A549 (cell line): ENCODE results near the gene PTPRS. TPM values are rescaled to one million over a fixed set of nuclear protein-coding genes. Genes with fewer than 3 reads are reported as not detected.

Experiments used
- ATAC-seq, 2 experiments: fragments of 200-7000 bp in 1 of 2; fragments of >200 bp in 1 of 2; cut with Nextera tagmentation in 1 of 2; cut with Tn5 transposase in 1 of 2; 3 replicates each; pipeline versions ENCODE4 v1.8.0 to v1.9.1; 2018 to 2020; ENCODE audit warnings: mild to moderate bottlenecking in 1 of 2, moderate library complexity in 1 of 2
- CTCF ChIA-PET: fragments of 300-600 bp; sonication (Branson Sonifier 250); formaldehyde crosslinking; extraction: SDS; loops from one replicate; lab custom pipeline; 2021; ENCODE audit warnings: antibody characterized with exemption, inconsistent platforms; lab: Yijun Ruan, JAX
- POLR2A ChIA-PET: fragments of 350-600 bp; formaldehyde crosslinking; extraction: SDS; loops from one replicate; lab custom pipeline; 2021; ENCODE audit warnings: antibody characterized with exemption, inconsistent platforms; lab: Yijun Ruan, JAX
- DNase-seq, 2 experiments: peaks; one replicate each; pipeline versions ENCODE4 v3.0.0 to v3.0.0-alpha.2; 2011 to 2016; ENCODE audit warnings: low read depth in 1 of 2, low spot score in 1 of 2
- FAIRE-seq: peaks from 2 replicates; lab custom pipeline; 2011; peaks lifted over from hg19 to GRCh38; lab: Jason Lieb, UNC
- H3K27ac ChIP-seq, 2 experiments: fragments of >200 bp; sonication (Bioruptor Twin); formaldehyde crosslinking; 3 replicates each; pipeline ENCODE4 v1.5.1; 2016 to 2017
- H3K4me1 ChIP-seq: fragments of >200 bp; sonication (Bioruptor Twin); formaldehyde crosslinking; 3 replicates; pipeline ENCODE4 v1.6.1; 2016
- H3K4me2 ChIP-seq: fragments of >200 bp; sonication (Bioruptor Twin); formaldehyde crosslinking; 3 replicates; pipeline ENCODE4 v1.6.1; 2016
- H3K4me3 ChIP-seq: fragments of >200 bp; sonication (Bioruptor Twin); formaldehyde crosslinking; 3 replicates; pipeline ENCODE4 v1.5.1; 2016
- H3K9me3 ChIP-seq: fragments of >200 bp; sonication (Bioruptor Twin); formaldehyde crosslinking; 3 replicates; pipeline ENCODE4 v1.6.1; 2016
- BHLHE40 ChIP-seq: IDR thresholded peaks from 2 replicates; pipeline ENCODE4 v1.6.1; 2012; ENCODE audit warnings: low read depth, low read length, inconsistent platforms
- E2F6 ChIP-seq: IDR thresholded peaks from 2 replicates; pipeline ENCODE4 v1.6.1; 2012; ENCODE audit warnings: low read depth, borderline replicate concordance
- ELK1 ChIP-seq: fragments of 150-350 bp; IDR thresholded peaks from 2 replicates; pipeline ENCODE4 v1.6.1; 2014; ENCODE audit warnings: low read depth, mild to moderate bottlenecking, low read length
- EP300 ChIP-seq, 2 experiments: fragments of >200 bp; sonication (Bioruptor Twin); formaldehyde crosslinking; IDR thresholded peaks; 2 replicates in 1 of 2; 3 replicates in 1 of 2; pipeline ENCODE4 v1.6.1; 2016 to 2017
- ESRRA ChIP-seq: fragments of 150-350 bp; IDR thresholded peaks from 2 replicates; pipeline ENCODE4 v1.6.1; 2014; ENCODE audit warnings: mild to moderate bottlenecking, low read length, borderline replicate concordance
- FOXS1 ChIP-seq: fragments of 250-450 bp; sonication (Bioruptor Pico); IDR thresholded peaks from 2 replicates; pipeline ENCODE4 v1.5.0; 2020; ENCODE audit warnings: mild to moderate bottlenecking, moderate library complexity
- GATA3 ChIP-seq: IDR thresholded peaks from 2 replicates; pipeline ENCODE4 v1.6.1; 2012; ENCODE audit warnings: borderline replicate concordance
- HDAC2 ChIP-seq: fragments of 200-600 bp; sonication (generic); IDR thresholded peaks from 2 replicates; pipeline ENCODE4 v1.6.1; 2016
- HEYL ChIP-seq: fragments of 250-450 bp; sonication (Bioruptor Pico); IDR thresholded peaks from 2 replicates; pipeline ENCODE4 v1.8.0; 2021; ENCODE audit warnings: mild to moderate bottlenecking, moderate library complexity
- HOXB5 ChIP-seq: fragments of 250-450 bp; sonication (Bioruptor Pico); IDR thresholded peaks from 2 replicates; pipeline ENCODE4 v1.5.0; 2020; ENCODE audit warnings: mild to moderate bottlenecking, moderate library complexity
- JUN ChIP-seq, 2 experiments: fragments of >200 bp; sonication (Bioruptor Twin); formaldehyde crosslinking; IDR thresholded peaks; 2 replicates in 1 of 2; 3 replicates in 1 of 2; pipeline ENCODE4 v1.6.1; 2016 to 2017
- MAFK ChIP-seq: fragments of 450-650 bp; IDR thresholded peaks from 2 replicates; pipeline ENCODE4 v1.6.1; 2014; ENCODE audit not compliant: partially characterized antibody
- MAZ ChIP-seq: fragments of 150-350 bp; IDR thresholded peaks from 2 replicates; pipeline ENCODE4 v1.6.1; 2014; ENCODE audit warnings: antibody characterized with exemption, low read depth, low read length, borderline replicate concordance
- MYC ChIP-seq: IDR thresholded peaks from 2 replicates; pipeline ENCODE4 v1.6.1; 2012; ENCODE audit warnings: mild to moderate bottlenecking, inconsistent platforms, low read length, improper control_type of control experiment, borderline replicate concordance
- NPAS2 ChIP-seq: fragments of 250-450 bp; sonication (Bioruptor Pico); IDR thresholded peaks from 2 replicates; pipeline ENCODE4 v1.8.0; 2022; ENCODE audit warnings: mild to moderate bottlenecking, moderate library complexity, borderline replicate concordance
- NR3C1 ChIP-seq: fragments of >200 bp; sonication (Bioruptor Twin); formaldehyde crosslinking; IDR thresholded peaks from 3 replicates; pipeline ENCODE4 v1.6.1; 2017
- POLR2AphosphoS2 ChIP-seq: conservative IDR thresholded peaks from 2 replicates; pipeline ENCODE4 v1.6.1; 2012; ENCODE audit warnings: low read length, improper control_type of control experiment, inconsistent platforms
- RARB ChIP-seq: fragments of 250-450 bp; sonication (Bioruptor Pico); IDR thresholded peaks from 2 replicates; pipeline ENCODE4 v1.8.0; 2021; ENCODE audit warnings: mild to moderate bottlenecking, moderate library complexity
- RCOR1 ChIP-seq: fragments of 150-350 bp; IDR thresholded peaks from 2 replicates; pipeline ENCODE4 v1.6.1; 2014; ENCODE audit warnings: antibody characterized with exemption, low read length, low read depth
- SREBF2 ChIP-seq: fragments of 450-650 bp; IDR thresholded peaks from 2 replicates; pipeline ENCODE4 v1.6.1; 2014; ENCODE audit warnings: mild to moderate bottlenecking, moderate library complexity
- USF2 ChIP-seq: fragments of 450-650 bp; IDR thresholded peaks from 2 replicates; pipeline ENCODE4 v1.6.1; 2014; ENCODE audit warnings: antibody characterized with exemption
- ZFP36 ChIP-seq: fragments of 450-650 bp; IDR thresholded peaks from 2 replicates; pipeline ENCODE4 v1.6.1; 2014; ENCODE audit warnings: borderline replicate concordance; ENCODE audit not compliant: partially characterized antibody
- ZNF302 ChIP-seq: fragments of 250-450 bp; sonication (Bioruptor Pico); IDR thresholded peaks from 2 replicates; pipeline ENCODE4 v1.9.0; 2021; ENCODE audit warnings: inconsistent platforms, mild to moderate bottlenecking, moderate library complexity
- ZSCAN20 ChIP-seq: fragments of 250-450 bp; sonication (Bioruptor Pico); IDR thresholded peaks from 2 replicates; pipeline ENCODE4 v1.8.0; 2022; ENCODE audit warnings: mild to moderate bottlenecking, moderate library complexity
- WGBS: methylation state at CpG from one replicate; pipeline ENCODE4 v1.1.6; 2017; ENCODE audit errors: missing lambda C conversion rate; 5-methylcytosine and 5-hydroxymethylcytosine counted together
- polyA plus RNA-seq, 4 experiments: library from polyadenylated mRNA; depleted of rRNA in 3 of 4; stranded (reverse); fragments of >200 nt; fragmentation: RNase III in 1 of 4; extraction: RNeasy Plus Mini Kit Qiagen cat#74134 plus additional on column Dnase treatment in 1 of 4; gene quantifications; 2 replicates in 3 of 4; 3 replicates in 1 of 4; pipeline ENCODE4 v1.2.3, GENCODE V29; 2011 to 2017
- TF ChIP-seq, protein P1 (sequence below): IDR thresholded peaks from 2 replicates; pipeline ENCODE4 v1.6.1; 2012

The PTPRS gene
- polyA plus RNA-seq, 2 of the 4 experiments (the other 2 are of a cell fraction) = 22.3 to 44.7 TPM

DNA sequence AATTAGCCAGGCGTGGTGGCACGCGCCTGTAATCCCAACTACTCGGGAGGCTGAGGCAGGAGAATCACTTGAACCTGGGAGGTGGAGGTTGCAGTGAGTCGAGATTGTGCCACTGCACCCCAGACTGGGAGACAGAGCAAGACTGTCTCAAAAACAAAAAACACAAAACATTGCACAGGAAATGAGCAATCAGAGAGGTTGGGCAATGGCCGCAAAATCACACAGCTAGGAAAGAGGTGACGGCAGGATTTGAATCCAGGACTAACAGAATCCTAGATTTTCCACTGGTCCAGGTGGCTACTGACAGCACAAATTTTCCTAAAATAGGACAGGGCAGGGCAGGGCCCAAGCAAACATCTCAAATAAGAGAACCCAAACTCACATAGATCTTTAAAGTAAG, 23.3 kb downstream of the PTPRS start:
- POLR2A ChIA-PET = no interaction called here
- WGBS = 89% methylated on average over 7 of the region's 7 CpGs
- H3K9me3 ChIP-seq = no peaks in the 10 kb centered on the region
- H3K4me1 ChIP-seq = peaks cover 20% of the 10 kb centered on the region
- no peak overlapping the region for H3K4me3 ChIP-seq
- FAIRE-seq (no peak), DNase-seq (no peak), ATAC-seq (no peak)
- no peak overlapping the region for H3K27ac ChIP-seq
- TF ChIP-seq RCOR1 (no peak), JUN (IDR thresholded peaks at IDR 0.05) (no peak), HEYL (CRISPR knock-in tag) (no peak), HOXB5 (CRISPR knock-in tag) (no peak), FOXS1 (CRISPR knock-in tag) (no peak), NPAS2 (no peak), ESRRA (no peak), MAFK (no peak)
- TF ChIP-seq, protein P1, sequence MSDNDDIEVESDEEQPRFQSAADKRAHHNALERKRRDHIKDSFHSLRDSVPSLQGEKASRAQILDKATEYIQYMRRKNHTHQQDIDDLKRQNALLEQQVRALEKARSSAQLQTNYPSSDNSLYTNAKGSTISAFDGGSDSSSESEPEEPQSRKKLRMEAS = no peak
- H3K4me2 ChIP-seq = no peak overlapping the region
- CTCF ChIA-PET = no interaction called here

- POLR2A ChIA-PET = no interaction called here
- ATAC-seq = no peak
- Histone ChIP-seq H3K4me3 (no peak overlapping the region), H3K4me1 (peaks cover 20% of the 10 kb centered on the region), H3K27ac (peak overlapping the region in 1 of 2 experiments; percentile 44; a peak in 1 of 6 replicates), H3K4me2 (no peak overlapping the region), H3K9me3 (no peaks in the 10 kb centered on the region)
- WGBS = 95% methylated on average over 9 of the region's 9 CpGs
- DNase-seq = no peak
- FAIRE-seq = no peak
- CTCF ChIA-PET = no interaction called here
- TF ChIP-seq GATA3 = no peak
- TF ChIP-seq BHLHE40 = no peak
- no peak for TF ChIP-seq SREBF2
- no peak for TF ChIP-seq NR3C1
- no peak for TF ChIP-seq HDAC2
- no peak for TF ChIP-seq ELK1
- TF ChIP-seq MYC = no peak
- no peak for TF ChIP-seq ESRRA
- no peak for TF ChIP-seq MAZ
- no peak for TF ChIP-seq JUN (IDR thresholded peaks at IDR 0.05)
- TF ChIP-seq MAFK = no peak
- TF ChIP-seq E2F6 = no peak
- no peak for TF ChIP-seq EP300 (IDR thresholded peaks at IDR 0.05)
- no peak for TF ChIP-seq ZSCAN20 (CRISPR knock-in tag)
- no peak for TF ChIP-seq RARB
- no peak for TF ChIP-seq ZNF302 (CRISPR knock-in tag)
- TF ChIP-seq USF2 = no peak
- TF ChIP-seq HEYL (CRISPR knock-in tag) = no peak
- TF ChIP-seq POLR2AphosphoS2 = no peak
- no peak for TF ChIP-seq ZFP36
Measured at GRCh38 chr19:5316138-5316537, 24.5 kb downstream of the PTPRS start.
